GM19043 (cell line): ENCODE measurements around the gene IL2RG.

Experiments
- ATAC-seq: cut with Tn5 transposase; IDR thresholded peaks from one replicate; pipeline ENCODE4 v1.9.1; 2021; ENCODE audit warnings: low read depth; ENCODE audit not compliant: unreplicated experiment

The IL2RG gene

DNA sequence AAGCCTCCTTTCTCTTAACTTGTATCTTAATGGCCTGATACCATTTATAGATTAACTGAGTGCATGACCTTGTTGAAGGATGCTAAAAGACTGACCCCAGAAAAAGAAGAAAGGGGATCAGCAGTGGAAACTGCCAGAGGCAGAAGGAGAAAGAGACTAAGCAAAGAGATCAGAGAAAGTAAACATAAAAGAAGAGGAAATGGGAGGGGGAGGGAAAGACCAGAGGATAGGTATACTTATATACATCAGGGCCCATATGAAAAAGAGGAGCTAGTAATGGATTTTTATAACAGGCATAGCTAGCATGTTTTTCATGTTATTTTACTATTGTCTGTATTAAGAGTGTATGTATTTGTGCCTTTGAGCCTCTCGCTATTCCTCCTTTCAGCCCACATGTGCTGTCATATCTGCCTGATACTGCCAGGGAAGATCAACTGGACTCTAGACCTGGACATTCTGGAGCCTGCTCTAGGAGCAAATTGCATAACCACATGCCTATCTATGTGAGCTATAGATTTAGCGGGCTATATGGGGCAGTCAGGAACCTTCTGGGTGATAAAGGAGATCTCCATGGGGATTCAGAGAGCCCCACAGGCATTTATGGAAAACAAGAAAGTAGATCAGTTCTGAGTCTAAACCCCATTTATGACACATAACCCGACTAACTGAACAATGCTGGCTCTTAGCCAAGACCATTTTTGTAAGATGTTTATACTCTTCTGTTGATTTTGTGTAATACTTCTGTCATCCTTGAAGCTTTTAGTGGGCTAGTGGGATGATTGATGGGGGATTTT lies 29.9 kb downstream of the IL2RG start:
- no peak for ATAC-seq

DNA sequence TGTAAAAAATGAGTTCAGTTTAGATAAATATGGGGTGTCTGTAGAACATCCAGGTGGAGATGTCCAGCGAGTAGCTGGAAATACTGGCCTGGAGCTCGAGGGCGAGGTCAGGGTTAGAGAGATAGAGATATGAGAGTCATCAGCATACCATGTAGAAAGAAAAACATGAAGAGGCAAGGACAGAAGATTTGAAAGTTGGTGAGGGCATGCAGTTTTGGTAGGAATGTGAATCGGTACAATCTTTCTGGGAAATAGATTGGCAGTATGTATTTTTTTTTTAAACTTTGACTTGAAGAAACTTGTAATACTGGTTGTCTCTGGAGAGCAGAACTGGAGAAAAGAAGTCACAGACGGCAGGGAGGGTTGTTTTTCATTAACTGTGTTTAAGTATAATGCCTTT lies 40.8 kb downstream of the IL2RG start:
- ATAC-seq: no peak

DNA sequence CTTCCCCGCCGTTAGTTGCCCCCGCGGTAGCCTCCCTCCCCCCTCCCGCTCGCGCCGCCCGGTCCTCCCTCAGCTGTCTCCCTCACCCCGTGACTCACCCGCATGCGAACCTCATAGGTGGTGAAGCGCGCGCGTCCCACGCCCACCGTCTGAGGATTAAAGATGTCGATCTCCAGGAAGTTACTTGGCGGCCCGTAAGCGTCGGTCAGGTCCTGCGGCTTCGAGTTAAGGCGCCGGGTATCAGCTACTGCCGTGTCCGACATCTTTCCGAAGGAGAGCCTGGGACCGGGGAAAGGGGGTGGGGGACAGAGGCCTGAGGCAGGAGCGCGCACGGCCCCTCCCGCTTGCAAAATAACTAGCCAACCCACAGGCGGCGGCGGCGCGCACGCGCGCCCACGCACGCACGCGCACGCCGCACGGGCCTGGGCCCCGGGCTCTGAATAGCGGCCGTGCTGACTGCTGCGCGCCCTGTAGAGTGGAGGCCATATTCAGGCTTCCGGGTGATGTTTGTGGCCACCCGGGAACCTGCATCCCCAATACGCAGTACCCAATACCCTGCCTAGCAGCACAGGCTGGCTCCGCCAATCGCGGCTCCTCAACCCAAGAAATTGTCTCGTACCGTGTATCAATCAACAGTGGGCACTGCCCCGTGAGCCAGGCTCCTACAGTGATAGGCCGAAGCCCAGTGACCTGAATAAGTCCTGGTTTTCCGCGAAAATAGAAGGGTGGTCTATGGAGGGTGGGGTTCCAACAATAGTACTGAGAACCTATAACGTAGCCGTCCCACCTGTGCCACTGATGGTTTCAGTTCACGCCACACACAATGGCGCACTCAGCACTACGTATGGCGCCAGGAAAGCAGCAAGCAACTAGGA lies 43.1 kb downstream of the IL2RG start, which contains the start of gene SNX12:
Gene SNX12, minus strand, starts transcription at position 291 of the 875 bp plus-strand sequence. Its CDS starts 28 bp downstream, at position 263.
- ATAC-seq: peak; percentile 96

DNA sequence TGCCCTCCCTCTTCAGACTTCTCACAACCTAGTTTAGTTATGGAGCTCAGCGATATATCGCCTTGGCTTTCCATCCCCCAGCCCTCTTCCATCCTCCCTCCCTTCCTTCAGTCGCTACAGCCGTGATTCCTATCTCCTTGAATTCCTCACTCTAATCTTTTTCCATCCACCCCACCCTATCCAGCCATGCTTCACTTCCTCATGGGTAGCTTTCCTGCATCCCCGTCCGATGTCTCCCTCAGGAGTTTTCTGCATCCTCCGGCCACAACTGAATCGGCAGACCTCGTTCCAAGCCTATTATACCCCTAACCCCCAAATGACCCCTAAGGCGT lies 43.7 kb downstream of the IL2RG start:
- ATAC-seq: no peak

DNA sequence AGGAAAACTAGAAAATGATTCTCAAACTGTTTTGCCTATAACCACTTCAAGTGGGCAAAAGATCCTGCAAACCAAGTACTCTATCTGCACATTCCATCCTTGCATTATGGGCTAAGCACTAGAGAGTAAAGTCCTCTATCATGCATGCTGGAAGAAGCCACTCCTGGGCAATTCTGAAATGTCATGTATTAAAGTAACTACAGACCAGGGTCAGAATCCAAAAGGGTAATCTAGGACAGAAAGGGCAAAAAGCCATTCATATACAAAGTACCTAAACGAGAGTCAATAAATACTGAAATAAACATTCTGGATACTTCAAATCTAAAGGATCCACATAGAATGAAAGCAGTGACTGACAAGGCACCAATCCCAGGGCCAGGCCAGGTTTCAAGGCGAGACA lies 44.3 kb downstream of the IL2RG start:
- ATAC-seq: no peak

DNA sequence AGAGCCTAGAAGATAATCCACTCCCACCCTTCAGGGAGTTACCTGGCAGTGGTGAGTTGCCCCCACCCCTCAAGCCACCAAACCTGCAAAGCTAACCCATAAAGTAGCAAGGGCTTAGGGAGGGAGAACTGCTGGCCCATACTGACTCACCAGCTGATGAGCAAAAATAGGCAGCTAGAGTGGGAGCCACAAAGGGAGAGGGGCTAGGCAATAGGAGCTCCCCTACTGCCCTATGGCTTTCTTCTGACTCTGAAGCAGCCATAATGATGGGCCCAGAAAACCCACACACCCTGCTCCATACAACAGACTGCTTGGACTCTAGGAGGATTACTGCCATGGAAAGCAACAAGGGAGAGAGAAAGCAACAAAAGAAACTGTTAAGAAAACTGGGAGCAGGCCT lies 51.2 kb downstream of the IL2RG start:
- no peak for ATAC-seq

DNA sequence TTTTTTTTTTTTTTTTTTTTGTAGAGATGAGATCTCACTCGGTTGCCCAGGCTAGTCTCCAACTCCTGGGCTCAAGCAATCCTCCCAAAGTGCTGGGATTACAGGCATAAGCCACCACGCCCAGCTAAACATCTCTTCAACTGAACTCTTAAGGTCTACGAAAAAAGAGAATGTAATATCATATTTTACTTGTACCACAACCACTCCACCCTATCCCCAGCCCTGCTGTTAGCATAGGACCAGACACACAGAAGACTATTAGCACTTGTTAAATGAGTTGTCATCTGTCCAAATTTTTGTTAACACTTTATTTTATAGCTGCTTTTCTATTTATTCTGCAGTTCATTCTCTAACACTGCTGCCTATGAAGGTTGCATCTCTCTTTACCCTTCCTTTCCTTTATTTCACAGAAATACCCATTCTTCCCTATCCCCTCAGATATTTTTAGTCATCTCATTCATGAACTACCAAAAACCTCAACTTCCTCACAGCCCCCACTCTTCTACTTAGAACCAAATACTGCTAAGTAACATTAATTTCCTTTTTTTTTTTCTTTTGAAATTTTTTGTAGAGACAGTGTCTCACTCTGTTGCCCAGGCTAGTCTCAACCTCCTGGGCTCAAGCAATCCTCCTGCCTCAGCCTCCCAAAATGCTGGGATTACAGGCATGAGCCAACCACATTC lies 53.4 kb downstream of the IL2RG start:
- no peak for ATAC-seq
